HCT116 (cell line): Measurements from ENCODE around the gene ARHGAP27. TPM values are rescaled to one million over a fixed set of nuclear protein-coding genes. Genes with fewer than 3 reads are reported as not detected.

Experiments used
- ATAC-seq: fragments of 200-7000 bp; cut with Tn5 transposase; 2 replicates; pipeline ENCODE4 v1.9.1; 2020; ENCODE audit warnings: mild to moderate bottlenecking, moderate library complexity
- BruUV-seq: library from RNA; stranded (reverse); fragments of 400-500 nt; replicated peaks from 2 replicates; lab custom pipeline; 2021; lab: Mats Ljungman, UMichigan
- CTCF ChIA-PET: fragments of 300-600 bp; sonication (Branson Sonifier 250); formaldehyde crosslinking; loops from one replicate; lab custom pipeline; 2021; ENCODE audit warnings: antibody characterized with exemption; lab: Charles Lee
- POLR2A ChIA-PET: fragments of 300-600, 350-600 bp; sonication (Branson Sonifier 250); formaldehyde crosslinking; loops from one replicate; lab custom pipeline; 2021; ENCODE audit warnings: antibody characterized with exemption; lab: Charles Lee
- RAD21 ChIA-PET, 2 experiments: fragments of 300-600 bp; sonication (Branson Sonifier 250); formaldehyde crosslinking; loops; one replicate each; lab custom pipeline; 2023; ENCODE audit warnings: low total read pairs in 2 of 2; ENCODE audit not compliant: uncharacterized antibody in 2 of 2, unreplicated experiment in 2 of 2, low non-redundant PET in 1 of 2; lab: Charles Lee
- DNase-seq: peaks from one replicate; pipeline ENCODE4 v3.0.0-alpha.2; 2010; ENCODE audit warnings: low read depth, low spot score
- H2AFZ ChIP-seq: fragments of 200-600 bp; shearing (Covaris generic), sonication (generic); 2 replicates; pipeline ENCODE4 v1.6.1; 2017; ENCODE audit warnings: low read depth, mixed run types, mixed read lengths, antibody characterized with exemption, low read length; ENCODE audit not compliant: poor library complexity, severe bottlenecking
- H3K27ac ChIP-seq: 2 replicates; pipeline ENCODE4 v1.5.1; 2012; ENCODE audit warnings: low read depth, low read length
- H3K27me3 ChIP-seq: fragments of 200-600 bp; sonication (generic); 2 replicates; pipeline ENCODE4 v1.6.1; 2016; ENCODE audit warnings: mixed run types, low read length, mixed read lengths; ENCODE audit not compliant: insufficient read depth
- H3K36me3 ChIP-seq, 2 experiments: fragments of 200-500 bp in 1 of 2; fragments of 200-600 bp in 1 of 2; sonication (Bioruptor generic) in 1 of 2; sonication (generic) in 1 of 2; 2 replicates each; pipeline versions ENCODE4 v1.5.1 to v1.6.1; 2014 to 2016; ENCODE audit warnings: low read length in 2 of 2, inconsistent platforms in 1 of 2, mixed read lengths in 1 of 2, mixed run types in 1 of 2; ENCODE audit not compliant: insufficient read depth in 2 of 2, control insufficient read depth in 1 of 2
- H3K4me1 ChIP-seq, 2 experiments: fragments of 200-600 bp in 1 of 2; sonication (generic) in 1 of 2; 2 replicates each; pipeline versions ENCODE4 v1.5.1 to v1.6.1; 2012 to 2017; ENCODE audit warnings: low read length in 2 of 2, inconsistent platforms in 1 of 2, mild to moderate bottlenecking in 1 of 2, mixed read lengths in 1 of 2, mixed run types in 1 of 2, moderate library complexity in 1 of 2; ENCODE audit not compliant: insufficient read depth in 2 of 2, control insufficient read depth in 1 of 2
- H3K4me2 ChIP-seq: fragments of 200-600 bp; sonication (generic); 2 replicates; pipeline ENCODE4 v1.6.1; 2017; ENCODE audit warnings: mixed run types, low read length, mixed read lengths
- H3K4me3 ChIP-seq, 2 experiments: fragments of 200-600 bp in 1 of 2; sonication (generic) in 1 of 2; replicated peaks in 1 of 2; 2 replicates each; pipeline ENCODE4 v1.5.1; 2011 to 2016; ENCODE audit warnings: low read length in 2 of 2, control low read depth in 1 of 2, low read depth in 1 of 2, mild to moderate bottlenecking in 1 of 2, mixed read lengths in 1 of 2, mixed run types in 1 of 2
- H3K79me2 ChIP-seq: fragments of 200-600 bp; sonication (generic); 2 replicates; pipeline ENCODE4 v1.6.1; 2017; ENCODE audit warnings: mild to moderate bottlenecking, mixed run types, low read length, moderate library complexity, mixed read lengths; ENCODE audit not compliant: insufficient read depth
- H3K9ac ChIP-seq: fragments of 200-600 bp; sonication (generic); 2 replicates; pipeline ENCODE4 v1.6.1; 2016; ENCODE audit warnings: low read length, mixed read lengths
- H3K9me2 ChIP-seq: fragments of 200-600 bp; sonication (generic), shearing (Covaris generic); 2 replicates; pipeline ENCODE4 v1.6.1; 2017; ENCODE audit warnings: mixed run types, mild to moderate bottlenecking, moderate library complexity; ENCODE audit not compliant: insufficient read depth
- H3K9me3 ChIP-seq, 2 experiments: fragments of 200-500 bp in 1 of 2; fragments of 200-600 bp in 1 of 2; sonication (Bioruptor generic) in 1 of 2; sonication (generic) in 1 of 2; 2 replicates each; pipeline ENCODE4 v1.6.1; 2014 to 2017; ENCODE audit warnings: low read length in 2 of 2, mixed read lengths in 2 of 2, inconsistent platforms in 1 of 2, low read depth in 1 of 2, mild to moderate bottlenecking in 1 of 2, mixed run types in 1 of 2, moderate library complexity in 1 of 2; ENCODE audit not compliant: control insufficient read depth in 1 of 2, insufficient read depth in 1 of 2
- H4K20me1 ChIP-seq: fragments of 200-600 bp; sonication (generic), shearing (Covaris generic); 2 replicates; pipeline ENCODE4 v1.6.1; 2017; ENCODE audit warnings: mixed run types, mild to moderate bottlenecking, moderate library complexity; ENCODE audit not compliant: insufficient read depth
- ATF3 ChIP-seq: IDR thresholded peaks from 2 replicates; pipeline ENCODE4 v1.6.1; 2012
- CEBPB ChIP-seq: IDR thresholded peaks from 2 replicates; pipeline ENCODE4 v1.6.1; 2012; ENCODE audit warnings: low read depth
- CTCF ChIP-seq, 3 experiments: fragments of 200-600 bp in 1 of 3; sonication (generic) in 1 of 3; IDR thresholded peaks in 2 of 3; conservative IDR thresholded peaks in 1 of 3; 2 replicates each; pipeline ENCODE4 v1.5.1; 2012 to 2017; ENCODE audit warnings: low read depth in 2 of 3, low read length in 2 of 3, antibody characterized with exemption in 1 of 3, borderline replicate concordance in 1 of 3, control low read depth in 1 of 3, mild to moderate bottlenecking in 1 of 3, mixed read lengths in 1 of 3, mixed run types in 1 of 3, moderate library complexity in 1 of 3; ENCODE audit not compliant: insufficient read depth in 1 of 3
- EGR1 ChIP-seq: IDR thresholded peaks from 2 replicates; pipeline ENCODE4 v1.6.1; 2012; ENCODE audit warnings: low read depth
- ELF1 ChIP-seq: IDR thresholded peaks from 2 replicates; pipeline ENCODE4 v1.6.1; 2012; ENCODE audit warnings: low read depth, borderline replicate concordance
- EZH2 ChIP-seq: fragments of 200-600 bp; sonication (generic); IDR thresholded peaks from 2 replicates; pipeline ENCODE4 v1.6.1; 2017; ENCODE audit warnings: antibody characterized with exemption, mixed run types
- EZH2phosphoT487 ChIP-seq: fragments of 200-600 bp; IDR thresholded peaks from 2 replicates; pipeline ENCODE4 v1.6.1; 2018; ENCODE audit warnings: antibody characterized with exemption, borderline replicate concordance
- FOSL1 ChIP-seq: IDR thresholded peaks from 2 replicates; pipeline ENCODE4 v1.6.1; 2012; ENCODE audit warnings: low read depth
- JUND ChIP-seq: IDR thresholded peaks from 2 replicates; pipeline ENCODE4 v1.6.1; 2012
- POLR2A ChIP-seq: IDR thresholded peaks from 2 replicates; pipeline ENCODE4 v1.7.0; 2011; ENCODE audit warnings: borderline replicate concordance; ENCODE audit not compliant: insufficient read depth, insufficient read length; ENCODE audit errors: extremely low read depth
- POLR2AphosphoS5 ChIP-seq: IDR thresholded peaks from 2 replicates; pipeline ENCODE4 v1.6.1; 2011; ENCODE audit warnings: mild to moderate bottlenecking, low read depth, low read length, moderate library complexity
- SIN3A ChIP-seq: IDR thresholded peaks from 2 replicates; pipeline ENCODE4 v1.6.1; 2012; ENCODE audit warnings: low read depth
- SP1 ChIP-seq: IDR thresholded peaks from 2 replicates; pipeline ENCODE4 v1.6.1; 2012; ENCODE audit warnings: low read depth
- SRF ChIP-seq: IDR thresholded peaks from 2 replicates; pipeline ENCODE4 v1.6.1; 2012; ENCODE audit warnings: low read depth
- TCF7L2 ChIP-seq: IDR thresholded peaks from 2 replicates; pipeline ENCODE4 v1.7.0; 2011; ENCODE audit warnings: borderline replicate concordance, inconsistent platforms; ENCODE audit not compliant: insufficient read depth, insufficient read length; ENCODE audit errors: extremely low read depth
- ZBTB33 ChIP-seq: IDR thresholded peaks from 2 replicates; pipeline ENCODE4 v1.6.1; 2011; ENCODE audit warnings: mild to moderate bottlenecking, low read length, moderate library complexity; ENCODE audit not compliant: insufficient replicate concordance; ENCODE audit errors: extremely low read depth
- ZFX ChIP-seq: fragments of 450-650 bp; IDR thresholded peaks from 2 replicates; pipeline ENCODE4 v1.6.1; 2017
- ZNF274 ChIP-seq: fragments of 200-500 bp; sonication (Bioruptor generic); IDR thresholded peaks from 2 replicates; pipeline ENCODE4 v1.6.1; 2014; ENCODE audit warnings: mild to moderate bottlenecking, low read depth, low read length, inconsistent platforms
- intact Hi-C: fragments of 100-400 bp; cut with micrococcal nuclease; formaldehyde crosslinking; loops from 2 replicates; pipeline ENCODE4 v1.10.0; 2022
- total RNA-seq: library from RNA; stranded (reverse); gene quantifications from one replicate; pipeline ENCODE4 v1.2.1, GENCODE V29; 2021; ENCODE audit not compliant: unreplicated experiment
- TF ChIP-seq, protein P1 (sequence below): IDR thresholded peaks from 2 replicates; pipeline ENCODE4 v1.6.1; 2012; ENCODE audit warnings: low read depth
- TF ChIP-seq, protein P2 (sequence below): IDR thresholded peaks from 2 replicates; pipeline ENCODE4 v1.6.1; 2012

The ARHGAP27 gene
- total RNA-seq, 1 experiment from 2014 or later: 46.7 TPM

DNA sequence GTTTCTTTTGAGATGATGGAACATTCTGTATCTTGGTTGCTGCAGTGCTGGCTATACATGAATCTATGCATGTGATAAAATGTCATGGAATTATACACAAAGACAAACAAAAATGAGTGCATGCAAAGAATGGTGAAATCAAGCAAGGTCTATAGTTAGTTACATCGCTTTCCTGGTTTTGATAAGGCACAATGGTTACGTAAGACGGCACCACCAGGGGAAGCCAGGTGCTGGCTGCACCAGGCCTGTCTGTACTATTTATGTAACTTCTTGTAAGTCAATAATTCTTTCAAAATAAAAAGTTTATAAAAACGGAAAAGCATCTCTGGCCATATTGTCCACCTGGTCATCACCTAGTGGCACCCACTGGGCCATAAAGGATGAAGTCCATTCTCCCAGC, 46.5 kb downstream of the ARHGAP27 start:
- Histone ChIP-seq H3K79me2 (no peaks in the 10 kb centered on the region), H4K20me1 (no peaks in the 10 kb centered on the region), H3K9ac (no peak overlapping the region), H3K4me3 (no peak overlapping the region), H3K4me2 (no peak overlapping the region), H3K4me1 (peaks cover 0 to 36% of the 10 kb centered on the region in 2 experiments; a peak in 2 of 4 replicates), H3K27me3 (no peaks in the 10 kb centered on the region), H2AFZ (no peak overlapping the region), H3K27ac (no peak overlapping the region), H3K36me3 (no peaks in the 10 kb centered on the region), H3K9me3 (no peaks in the 10 kb centered on the region), H3K9me2 (no peaks in the 10 kb centered on the region)
- ChIA-PET CTCF (interaction anchor here (1.1 to 10.5 kb wide), 9 partner anchors 8 to 167 kb away, joined by 3 to 115 read pairs (median 10); no protein-coding TSS in a partner anchor), RAD21 (interaction anchor here (1.5 to 2.8 kb wide), 3 partner anchors 93 to 109 kb away, joined by 4 to 17 read pairs (median 16); no protein-coding TSS in a partner anchor), POLR2A (no interaction called here)
- ATAC-seq: no peak
- BruUV-seq: no TSS peak
- no peak for DNase-seq
- intact Hi-C loops: loop anchor here (5.0 to 10.0 kb wide), 2 partner anchors 251 to 446 kb away; partner anchors contain the start of genes ACBD4 and PLCD3
- TF ChIP-seq SP1 (no peak), EZH2phosphoT487 (no peak), EGR1 (no peak), ZFX (no peak), ELF1 (no peak), POLR2AphosphoS5 (no peak), JUND (no peak), ZBTB33 (no peak), CEBPB (no peak), SRF (no peak), ATF3 (no peak), ZNF274 (no peak), SIN3A (no peak), EZH2 (no peak), POLR2A (no peak), CTCF (IDR thresholded peaks at IDR 0.05 in 2 of 3, conservative IDR thresholded peaks at IDR 0.05 in 1 of 3; ENCODE audit: borderline replicate concordance in 1 of 3, insufficient read depth in 1 of 3, low read depth in 2 of 3, low read length in 2 of 3) (no peak), FOSL1 (no peak), TCF7L2 (no peak)
- TF ChIP-seq, protein P1, sequence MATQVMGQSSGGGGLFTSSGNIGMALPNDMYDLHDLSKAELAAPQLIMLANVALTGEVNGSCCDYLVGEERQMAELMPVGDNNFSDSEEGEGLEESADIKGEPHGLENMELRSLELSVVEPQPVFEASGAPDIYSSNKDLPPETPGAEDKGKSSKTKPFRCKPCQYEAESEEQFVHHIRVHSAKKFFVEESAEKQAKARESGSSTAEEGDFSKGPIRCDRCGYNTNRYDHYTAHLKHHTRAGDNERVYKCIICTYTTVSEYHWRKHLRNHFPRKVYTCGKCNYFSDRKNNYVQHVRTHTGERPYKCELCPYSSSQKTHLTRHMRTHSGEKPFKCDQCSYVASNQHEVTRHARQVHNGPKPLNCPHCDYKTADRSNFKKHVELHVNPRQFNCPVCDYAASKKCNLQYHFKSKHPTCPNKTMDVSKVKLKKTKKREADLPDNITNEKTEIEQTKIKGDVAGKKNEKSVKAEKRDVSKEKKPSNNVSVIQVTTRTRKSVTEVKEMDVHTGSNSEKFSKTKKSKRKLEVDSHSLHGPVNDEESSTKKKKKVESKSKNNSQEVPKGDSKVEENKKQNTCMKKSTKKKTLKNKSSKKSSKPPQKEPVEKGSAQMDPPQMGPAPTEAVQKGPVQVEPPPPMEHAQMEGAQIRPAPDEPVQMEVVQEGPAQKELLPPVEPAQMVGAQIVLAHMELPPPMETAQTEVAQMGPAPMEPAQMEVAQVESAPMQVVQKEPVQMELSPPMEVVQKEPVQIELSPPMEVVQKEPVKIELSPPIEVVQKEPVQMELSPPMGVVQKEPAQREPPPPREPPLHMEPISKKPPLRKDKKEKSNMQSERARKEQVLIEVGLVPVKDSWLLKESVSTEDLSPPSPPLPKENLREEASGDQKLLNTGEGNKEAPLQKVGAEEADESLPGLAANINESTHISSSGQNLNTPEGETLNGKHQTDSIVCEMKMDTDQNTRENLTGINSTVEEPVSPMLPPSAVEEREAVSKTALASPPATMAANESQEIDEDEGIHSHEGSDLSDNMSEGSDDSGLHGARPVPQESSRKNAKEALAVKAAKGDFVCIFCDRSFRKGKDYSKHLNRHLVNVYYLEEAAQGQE: no peak
- TF ChIP-seq, protein P2, sequence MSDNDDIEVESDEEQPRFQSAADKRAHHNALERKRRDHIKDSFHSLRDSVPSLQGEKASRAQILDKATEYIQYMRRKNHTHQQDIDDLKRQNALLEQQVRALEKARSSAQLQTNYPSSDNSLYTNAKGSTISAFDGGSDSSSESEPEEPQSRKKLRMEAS: no peak
